NCI-H526 (cell line): ENCODE measurements around the gene UPB1.
A peak's percentile ranks its signal among the peaks of the same experiment; 100 is the strongest.
"Not testable (repeated sequence)": the region's sequence is repeated elsewhere in the genome, so short reads cannot be mapped to it uniquely, and the experiment has no call there.

ENCODE experiments used
- DNase-seq, 2 experiments: peaks; one replicate each; lab custom pipeline; 2025; lab: John Stamatoyannopoulos, UW

The UPB1 gene

GRCh38 chr22:24504956-24505736, 10.0 kb downstream of the UPB1 start:
- no peak for DNase-seq

- DNase-seq: peak in 1 of 2 experiments; percentile 2
These were observed 11.8 kb downstream of the UPB1 start for GRCh38 chr22:24506802-24507438.

GRCh38 chr22:24507716-24508115, 12.6 kb downstream of the UPB1 start:
- DNase-seq: peak in 1 of 2 experiments; percentile 39

GRCh38 chr22:24510637-24511625, 15.8 kb downstream of the UPB1 start:
- no peak for DNase-seq

- DNase-seq: no peak
These were observed 16.9 kb downstream of the UPB1 start for GRCh38 chr22:24512043-24512442.

GRCh38 chr22:24513378-24514240, 18.5 kb downstream of the UPB1 start:
- DNase-seq: no peak

GRCh38 chr22:24514241-24515026, 19.3 kb downstream of the UPB1 start:
- no peak for DNase-seq

- no peak for DNase-seq
These were observed 19.9 kb downstream of the UPB1 start for GRCh38 chr22:24515027-24515338.

- no peak for DNase-seq
These were observed 21.2 kb downstream of the UPB1 start for GRCh38 chr22:24516301-24516737.

GRCh38 chr22:24517446-24517845, 22.3 kb downstream of the UPB1 start:
- DNase-seq: no peak

GRCh38 chr22:24518228-24518627, 23.1 kb downstream of the UPB1 start:
- no peak for DNase-seq

- no peak for DNase-seq
These were observed 23.8 kb downstream of the UPB1 start for GRCh38 chr22:24518771-24519485.

GRCh38 chr22:24519496-24519895, 24.4 kb downstream of the UPB1 start:
- DNase-seq: no peak

GRCh38 chr22:24521791-24522245, 26.7 kb downstream of the UPB1 start:
- DNase-seq: peak; percentile 51 to 64

GRCh38 chr22:24523873-24524272, 28.7 kb downstream of the UPB1 start:
- DNase-seq: no peak

GRCh38 chr22:24525416-24526037, 30.4 kb downstream of the UPB1 start:
- peak; percentile 12 to 66 for DNase-seq

- DNase-seq: no peak
These were observed 31.1 kb downstream of the UPB1 start for GRCh38 chr22:24526191-24526590.

- no peak for DNase-seq
These were observed 34.8 kb downstream of the UPB1 start for GRCh38 chr22:24529898-24530297.

- not testable (repeated sequence) for DNase-seq
These were observed 35.8 kb downstream of the UPB1 start for GRCh38 chr22:24530968-24531367.
